DOHH2 (cell line): ENCODE data around the gene AMFR.

ENCODE experiments used
- CTCF ChIP-seq: fragments of 200-600 bp; sonication (generic); IDR thresholded peaks from one replicate; pipeline ENCODE4 v1.5.1; 2014; ENCODE audit warnings: antibody characterized with exemption, mild to moderate bottlenecking, low read depth, low read length; ENCODE audit not compliant: poor library complexity, severe bottlenecking
- EZH2phosphoT487 ChIP-seq: fragments of 200-600 bp; sonication (generic); IDR thresholded peaks from 2 replicates; pipeline ENCODE4 v1.6.1; 2017; ENCODE audit warnings: borderline replicate concordance, mild to moderate bottlenecking, antibody characterized with exemption, low read length, moderate library complexity, mixed read lengths

- TF ChIP-seq CTCF (no peak), EZH2phosphoT487 (no peak)
Measured at GRCh38 chr16:56360117-56361008, 65.0 kb downstream of the AMFR start.
